ENCODE data around the gene SMIM33. TPM values are rescaled to one million over a fixed set of nuclear protein-coding genes. Genes with fewer than 3 reads are reported as not detected.
A peak's percentile ranks its signal among the peaks of the same experiment; 100 is the strongest.

SMIM33 gene
- total and polyA plus RNA-seq, 10 of the 15 experiments (the other 5 are each of a cell fraction or from before 2014, with no cell fraction given), result 0.03 to 0.25 (median 0.07) TPM; not detected in 4

- no peak for TF ChIP-seq ZNF592 (IDR thresholded peaks at IDR 0.05)
- TF ChIP-seq ATF2 (IDR thresholded peaks at IDR 0.05; ENCODE audit: low read length), result peak; percentile 10; the same call in 1 of the 2 replicates
Observed at GRCh38 chr5:139459451-139459934, 11.3 kb upstream of the SMIM33 start (continued).

GRCh38 chr5:139460455-139460854, 10.3 kb upstream of the SMIM33 start:
- Histone ChIP-seq H3K4me2 (ENCODE audit: control insufficient read depth, insufficient read depth) (peak overlapping the region; percentile 30; the same call in 1 of the 2 replicates), H2AFZ (ENCODE audit: control insufficient read depth, low read depth, low read length) (no peak overlapping the region), H3K4me1 (ENCODE audit: control insufficient read depth, insufficient read depth, low read length) (peaks cover 37% of the 10 kb centered on the region), H3K79me2 (ENCODE audit: control insufficient read depth, insufficient read depth, low read length) (no peaks in the 10 kb centered on the region), H3K27me3 (replicated peaks in 1 of 2; ENCODE audit: control insufficient read depth in 2 of 2, insufficient read depth in 2 of 2, low read length in 1 of 2) (no peaks in the 10 kb centered on the region), H3K27ac (ENCODE audit: control insufficient read depth, insufficient read depth) (peak overlapping the region; percentile 93; the same call in 1 of the 2 replicates), H3K9ac (ENCODE audit: control insufficient read depth, insufficient read depth, low read length) (no peak overlapping the region), H4K20me1 (ENCODE audit: control insufficient read depth, insufficient read depth) (no peaks in the 10 kb centered on the region), H3K36me3 (ENCODE audit: control insufficient read depth in 2 of 2, insufficient read depth in 2 of 2, low read length in 1 of 2) (no peaks in the 10 kb centered on the region), H3K4me3 (no peak overlapping the region), H3K9me3 (replicated peaks; ENCODE audit: control insufficient read depth, insufficient read depth, low read length) (no peaks in the 10 kb centered on the region)
- TSS peak; percentile 75 for BruUV-seq (replicated peaks)
- ChIA-PET POLR2A (interaction anchor here (0.6 to 3.2 kb wide), 6 partner anchors 13 to 42 kb away, joined by 3 to 53 read pairs (median 4); partner anchors contain the start of genes DNAJC18 and STING1), SMC1A (ENCODE audit: uncharacterized antibody, unreplicated experiment) (interaction anchor here (0.6 to 4.1 kb wide), 10 partner anchors 13 to 58 kb away, joined by 3 to 32 read pairs (median 9); partner anchors contain the start of genes DNAJC18 and STING1), RAD21 (ENCODE audit: unreplicated experiment) (interaction anchor here (0.6 to 4.0 kb wide), 8 partner anchors 13 to 68 kb away, joined by 3 to 47 read pairs (median 6); partner anchors contain the start of genes DNAJC18 and STING1), CTCF (interaction anchor here (0.8 to 4.4 kb wide), 7 partner anchors 14 to 108 kb away, joined by 3 to 39 read pairs (median 19); partner anchors contain the start of genes DNAJC18 and STING1)
- ATAC-seq (no peak), DNase-seq (ENCODE audit: low read depth, low spot score) (no peak), FAIRE-seq (no peak)
- WGBS (ENCODE audit: insufficient coverage, insufficient replicate concordance, low lambda C conversion rate, missing lambda C conversion rate), result 40% methylated on average over 1 of the region's 1 CpG
- in situ Hi-C loops (cut with MboI), result no loop called here
- TF ChIP-seq RB1 (IDR thresholded peaks at IDR 0.05; ENCODE audit: borderline replicate concordance) (no peak), ZNF622 (IDR thresholded peaks at IDR 0.05) (no peak), SPI1 (IDR thresholded peaks at IDR 0.05; ENCODE audit: borderline replicate concordance, insufficient read depth, low read depth, low read length) (no peak), MYB (IDR thresholded peaks at IDR 0.05; ENCODE audit: borderline replicate concordance, low read depth, low read length) (no peak), IKZF2 (IDR thresholded peaks at IDR 0.05) (no peak)
- intact Hi-C loops (cut with micrococcal nuclease; ENCODE audit: unreplicated experiment), result no loop called here

Measured in GM12878 (cell line).